22Rv1 (cell line): ENCODE results near the gene GLRX3.
"Not testable (repeated sequence)": the region's sequence is repeated elsewhere in the genome, so short reads cannot be mapped to it uniquely, and the experiment has no call there.

ENCODE experiments used
- H3K27ac ChIP-seq: fragments of 450-650 bp; 2 replicates; pipeline ENCODE4 v1.5.1; 2017
- ZFX ChIP-seq: fragments of 450-650 bp; IDR thresholded peaks from 2 replicates; pipeline ENCODE4 v1.6.1; 2017; ENCODE audit warnings: antibody characterized with exemption, borderline replicate concordance
- TF ChIP-seq, protein P1 (sequence below): fragments of 450-650 bp; IDR thresholded peaks from 2 replicates; pipeline ENCODE4 v1.5.1; 2017; ENCODE audit warnings: mild to moderate bottlenecking

Gene GLRX3

DNA sequence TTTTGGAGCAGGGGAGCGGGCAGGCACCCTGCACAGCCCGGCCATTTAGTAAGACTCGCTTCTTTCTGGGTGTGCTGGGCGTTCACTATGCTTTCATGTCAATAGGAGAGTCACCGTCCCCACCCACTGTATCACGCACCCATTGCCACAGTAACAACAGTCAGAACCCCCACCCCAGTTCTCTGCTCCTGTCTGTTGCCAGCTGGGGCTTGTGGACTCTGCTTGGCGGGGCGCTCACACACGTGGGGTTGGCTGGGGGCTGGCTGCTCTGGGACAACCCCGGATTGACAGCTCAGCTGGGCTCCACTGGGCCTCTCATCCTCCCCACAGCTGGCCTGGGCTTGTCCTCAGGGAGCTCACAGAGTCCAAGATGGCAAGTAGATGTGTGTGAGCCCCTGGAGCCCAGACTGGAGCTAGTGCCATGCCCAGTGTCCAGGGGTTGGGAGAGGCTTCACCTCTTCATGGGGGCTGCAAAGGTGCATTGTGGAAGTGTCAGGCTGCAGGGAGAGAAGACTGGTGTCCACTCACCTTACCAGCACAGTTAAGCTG lies 59.6 kb downstream of the GLRX3 start:
- no peak for TF ChIP-seq ZFX
- TF ChIP-seq, protein P1, sequence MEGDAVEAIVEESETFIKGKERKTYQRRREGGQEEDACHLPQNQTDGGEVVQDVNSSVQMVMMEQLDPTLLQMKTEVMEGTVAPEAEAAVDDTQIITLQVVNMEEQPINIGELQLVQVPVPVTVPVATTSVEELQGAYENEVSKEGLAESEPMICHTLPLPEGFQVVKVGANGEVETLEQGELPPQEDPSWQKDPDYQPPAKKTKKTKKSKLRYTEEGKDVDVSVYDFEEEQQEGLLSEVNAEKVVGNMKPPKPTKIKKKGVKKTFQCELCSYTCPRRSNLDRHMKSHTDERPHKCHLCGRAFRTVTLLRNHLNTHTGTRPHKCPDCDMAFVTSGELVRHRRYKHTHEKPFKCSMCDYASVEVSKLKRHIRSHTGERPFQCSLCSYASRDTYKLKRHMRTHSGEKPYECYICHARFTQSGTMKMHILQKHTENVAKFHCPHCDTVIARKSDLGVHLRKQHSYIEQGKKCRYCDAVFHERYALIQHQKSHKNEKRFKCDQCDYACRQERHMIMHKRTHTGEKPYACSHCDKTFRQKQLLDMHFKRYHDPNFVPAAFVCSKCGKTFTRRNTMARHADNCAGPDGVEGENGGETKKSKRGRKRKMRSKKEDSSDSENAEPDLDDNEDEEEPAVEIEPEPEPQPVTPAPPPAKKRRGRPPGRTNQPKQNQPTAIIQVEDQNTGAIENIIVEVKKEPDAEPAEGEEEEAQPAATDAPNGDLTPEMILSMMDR, result no peak

DNA sequence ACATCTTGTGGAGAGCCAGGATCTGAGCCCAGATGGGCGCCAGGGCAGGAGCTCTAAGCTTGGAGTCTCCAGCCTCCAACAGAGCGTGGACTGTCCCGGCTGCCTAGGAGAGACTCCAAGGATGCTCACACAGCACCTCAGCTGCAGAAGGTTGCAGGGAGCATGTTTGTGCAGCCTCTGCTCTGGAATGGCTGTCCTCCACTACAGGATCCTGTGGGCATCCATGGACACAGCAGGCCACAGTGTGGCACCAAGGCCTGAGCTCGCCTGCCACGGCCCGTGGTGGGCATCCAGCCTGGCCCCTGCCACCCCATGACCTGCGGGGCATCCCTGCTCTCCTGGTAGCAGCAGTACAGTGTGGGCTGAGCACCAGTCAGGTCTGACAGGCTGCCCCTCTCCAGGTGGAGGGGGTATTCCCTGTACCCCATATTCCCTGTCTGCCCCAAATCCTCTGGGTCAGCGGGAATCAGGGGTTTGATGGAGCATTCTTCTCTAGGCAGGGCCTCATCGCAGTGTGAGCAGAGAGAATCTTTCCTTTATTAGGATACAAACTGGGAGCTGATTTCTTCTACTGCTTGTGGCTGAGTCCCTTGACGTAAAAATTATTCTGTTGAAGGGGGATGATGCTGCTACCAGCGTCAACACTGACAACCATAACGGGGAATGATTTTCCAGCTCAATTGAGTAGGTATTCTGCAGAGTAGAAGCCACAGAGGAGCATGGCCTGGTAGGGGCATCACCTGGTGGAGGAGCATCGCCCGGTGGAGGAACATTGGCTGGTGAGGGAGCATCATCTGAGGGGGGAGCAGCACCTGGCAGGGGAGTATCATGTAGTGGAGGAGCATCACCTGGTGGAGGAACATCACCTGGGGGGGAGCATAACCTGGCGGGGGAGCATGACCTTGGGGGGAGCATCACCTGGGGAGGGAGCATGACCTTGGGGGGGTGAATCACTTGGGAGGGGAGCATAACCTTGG lies 60.6 kb downstream of the GLRX3 start:
- TF ChIP-seq, protein P1, result no peak
- no peak for TF ChIP-seq ZFX
- no peak overlapping the region for H3K27ac ChIP-seq

More for the DNA sequence above, 59.6 kb downstream of the GLRX3 start:
- no peak overlapping the region for H3K27ac ChIP-seq

DNA sequence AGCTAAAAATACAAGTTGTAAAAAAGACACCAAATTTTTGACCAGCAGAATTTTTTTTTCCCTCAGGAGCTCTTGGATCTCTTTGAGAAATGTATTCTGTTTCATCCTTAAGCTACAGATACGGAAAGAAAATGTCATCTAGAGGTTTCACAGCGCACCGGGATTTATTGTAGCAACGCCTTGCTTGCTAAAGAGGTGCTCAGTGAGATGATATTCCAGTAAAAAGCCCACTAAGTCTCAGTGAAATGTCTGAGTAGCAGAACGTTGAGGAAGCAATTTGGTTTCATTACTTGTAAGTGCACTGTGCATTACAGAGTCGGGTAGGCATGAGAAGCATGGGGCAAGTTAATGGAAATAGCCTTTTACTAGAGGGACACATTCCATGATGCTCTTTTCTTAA lies 62.5 kb downstream of the GLRX3 start:
- no peak for TF ChIP-seq ZFX
- TF ChIP-seq, protein P1, result no peak
- no peak overlapping the region for H3K27ac ChIP-seq

DNA sequence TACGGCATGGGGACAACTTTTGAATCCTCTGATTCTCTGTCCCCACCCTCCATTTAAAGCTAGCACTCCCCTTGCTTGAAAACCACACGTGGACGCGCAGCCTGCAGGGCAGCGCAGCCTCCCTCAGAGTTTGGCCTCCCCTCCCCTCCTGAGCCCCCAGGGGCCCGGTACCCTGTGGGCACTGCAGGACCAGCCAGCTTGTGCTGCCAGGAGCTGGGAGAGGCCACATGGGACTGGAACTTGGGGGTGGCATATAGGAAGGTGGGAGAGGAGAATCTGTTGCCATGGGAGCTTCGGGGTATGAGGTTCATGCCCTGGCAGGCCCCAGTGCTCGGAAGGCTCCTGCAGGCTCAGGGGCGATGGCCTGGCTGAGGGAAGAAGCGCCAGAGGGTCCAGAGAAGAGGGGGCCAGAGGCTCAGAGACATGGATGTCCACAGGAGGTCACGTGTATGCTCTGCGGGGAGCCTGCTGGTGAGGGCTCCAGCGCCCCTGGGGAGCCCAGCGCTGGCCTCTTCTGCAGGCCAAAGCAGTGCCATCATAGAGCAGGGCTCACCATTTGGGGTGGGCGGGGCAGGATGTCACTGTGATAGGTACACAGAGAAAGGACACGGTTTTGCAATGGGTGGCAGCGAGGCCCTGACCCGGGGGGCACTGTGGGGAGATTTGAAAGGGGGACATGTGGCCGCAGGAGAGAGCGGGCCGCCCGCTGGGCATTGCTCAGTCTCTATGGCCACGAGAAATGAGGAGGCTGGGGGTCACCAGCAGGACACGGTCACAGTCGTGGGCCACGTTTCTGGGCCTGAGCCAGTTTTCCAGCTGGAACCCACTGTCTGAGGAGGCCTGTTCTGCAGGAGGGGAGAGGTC lies 64.2 kb downstream of the GLRX3 start:
- no peak overlapping the region for H3K27ac ChIP-seq
- TF ChIP-seq ZFX, result no peak
- TF ChIP-seq, protein P1, result no peak

DNA sequence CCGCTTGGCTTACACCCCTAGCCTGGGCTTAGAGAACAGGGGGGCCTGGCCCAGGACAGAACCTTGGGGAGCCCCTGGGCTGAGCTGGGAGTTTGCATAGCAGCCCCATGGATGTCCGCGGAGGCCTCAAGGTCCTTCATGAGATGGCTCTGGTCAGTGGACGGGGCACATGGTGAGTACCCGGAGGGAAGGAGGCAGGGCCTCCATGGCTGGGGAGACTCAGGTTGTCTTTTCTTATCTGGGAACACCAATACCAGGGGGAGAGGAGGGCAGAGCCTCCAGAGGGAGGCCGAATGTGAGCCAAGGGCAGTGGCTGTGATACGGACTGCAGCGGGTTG lies 64.8 kb downstream of the GLRX3 start:
- H3K27ac ChIP-seq, result no peak overlapping the region
- TF ChIP-seq ZFX, result no peak
- TF ChIP-seq, protein P1, result no peak

DNA sequence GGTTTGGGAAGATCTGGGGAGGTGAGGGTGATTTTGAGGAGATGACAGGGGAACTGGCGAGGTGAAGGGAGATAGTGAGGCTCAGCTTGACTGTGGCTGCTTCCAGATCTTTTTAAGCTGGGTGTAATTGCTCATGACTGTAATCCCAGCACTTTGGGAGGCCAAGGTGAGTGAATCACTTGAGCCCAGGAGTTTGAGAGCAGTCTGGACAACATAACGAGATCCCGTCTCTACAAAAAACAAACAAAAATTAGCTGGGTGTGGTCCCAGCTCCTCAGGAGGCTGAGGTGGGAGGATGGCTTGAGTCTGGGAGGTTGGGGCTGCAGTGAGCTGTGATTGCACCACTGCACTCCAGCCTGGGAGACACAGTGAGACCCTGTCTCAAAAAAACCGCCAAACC lies 66.0 kb downstream of the GLRX3 start:
- H3K27ac ChIP-seq, result not testable (repeated sequence)

DNA sequence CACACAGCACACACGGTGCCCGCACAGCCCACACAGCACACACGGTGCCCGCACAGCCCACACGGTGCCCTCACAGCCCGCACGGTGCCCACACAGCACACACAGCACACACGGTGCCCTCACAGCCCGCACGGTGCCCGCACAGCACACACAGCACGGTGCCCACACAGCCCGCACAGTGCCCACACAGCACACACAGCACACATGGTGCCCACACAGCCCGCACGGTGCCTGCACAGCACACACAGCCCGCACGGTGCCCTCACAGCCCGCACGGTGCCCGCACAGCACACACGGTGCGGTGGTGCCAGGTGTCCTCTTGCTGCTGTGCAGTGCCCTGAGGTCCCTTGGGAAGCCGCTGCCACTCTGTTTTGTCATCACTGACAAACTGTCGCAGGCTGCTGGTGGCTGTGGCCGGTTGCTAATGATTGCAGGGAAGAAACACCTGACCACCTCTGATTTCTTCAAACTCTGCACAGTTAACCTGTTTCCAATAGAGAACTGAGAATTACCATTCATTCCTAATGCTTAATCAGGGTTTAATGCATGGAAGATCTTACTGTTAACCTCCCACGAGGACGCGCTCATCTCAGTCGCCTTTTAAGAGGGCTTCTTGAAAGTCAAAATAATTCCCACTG lies 66.9 kb downstream of the GLRX3 start:
- H3K27ac ChIP-seq, result no peak overlapping the region
- TF ChIP-seq, protein P1, result peak; percentile 6; the same call in 1 of the 2 replicates
- no peak for TF ChIP-seq ZFX
